Colonic mucosa (tissue), 4 donors: ENCODE results near the gene VAV1. TPM values are rescaled to one million over a fixed set of nuclear protein-coding genes. Genes with fewer than 3 reads are reported as not detected.

Experiments
- DNase-seq: peaks from one replicate; pipeline ENCODE4 v3.0.0-alpha.2; 2020
- H3K27ac ChIP-seq: fragments of 200-600 bp; one replicate; pipeline ENCODE4 v1.8.0; 2021
- H3K27me3 ChIP-seq: fragments of 200-600 bp; one replicate; pipeline ENCODE4 v1.8.0; 2021
- H3K36me3 ChIP-seq: fragments of 200-600 bp; one replicate; pipeline ENCODE4 v1.8.0; 2021
- H3K4me1 ChIP-seq: fragments of 200-600 bp; one replicate; pipeline ENCODE4 v1.8.0; 2021; ENCODE audit warnings: mild to moderate bottlenecking
- H3K4me3 ChIP-seq: fragments of 200-600 bp; one replicate; pipeline ENCODE4 v1.8.0; 2021
- H3K9ac ChIP-seq, 2 donors: one replicate each; pipeline ENCODE4 v1.7.0; 2013; ENCODE audit warnings: control low read depth in 2 of 2, low read depth in 2 of 2, low read length in 2 of 2
- H3K9me3 ChIP-seq: fragments of 200-600 bp; one replicate; pipeline ENCODE4 v1.8.0; 2021
- intact Hi-C: fragments of 100-400 bp; cut with DNase I; formaldehyde crosslinking; loops from one replicate; pipeline ENCODE4 v1.14.1; 2022
- total RNA-seq, 2 donors: library from RNA; stranded (reverse); fragmentation: NEBNext Ultra II Directional in 1 of 2; extraction: Animal tissue kit (Norgen Biotek cat#: 25700) in 1 of 2; gene quantifications; one replicate each; pipeline ENCODE4 v1.2.1, GENCODE V29; 2021
- TF ChIP-seq, protein P1 (sequence below): fragments of 200-600 bp; IDR thresholded peaks from one replicate; pipeline ENCODE4 v1.8.0; 2022; ENCODE audit warnings: antibody characterized with exemption, mild to moderate bottlenecking
- donor health status: healthy.
- donor health status: DM: no; HTN: no; CAD: no.
- donor health status: DM: no; HTN: no; CAD: no.

The VAV1 gene
- total RNA-seq, 2 donors from 2014 or later = 5.7 to 6.0 TPM

DNA sequence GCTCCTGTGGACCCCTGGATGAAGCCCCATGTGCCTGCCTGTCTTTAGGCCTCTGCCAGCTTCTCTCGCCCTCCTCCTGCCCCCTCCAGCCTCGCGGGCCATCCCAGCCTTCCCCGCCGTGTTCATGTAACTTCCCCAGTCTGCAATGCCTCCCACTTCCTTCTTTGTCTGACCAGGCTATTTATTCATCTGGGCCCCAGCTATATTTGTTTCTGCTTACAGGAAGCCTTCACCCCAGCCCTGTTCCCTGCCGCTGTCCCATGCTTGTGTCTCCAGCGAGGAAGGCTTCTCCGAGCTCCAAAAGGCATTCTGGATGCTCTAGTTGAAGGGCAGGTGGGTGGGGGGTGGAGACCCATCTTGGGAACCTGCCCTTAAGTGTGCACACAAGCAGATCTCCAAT is 44.2 kb upstream of the VAV1 start:
- Histone ChIP-seq H3K27ac (no peak overlapping the region), H3K36me3 (no peaks in the 10 kb centered on the region), H3K9me3 (no peaks in the 10 kb centered on the region), H3K4me1 (no peaks in the 10 kb centered on the region), H3K4me3 (no peak overlapping the region), H3K27me3 (no peaks in the 10 kb centered on the region), H3K9ac (no peak overlapping the region)
- intact Hi-C loops = no loop called here
- no peak for DNase-seq
- TF ChIP-seq, protein P1, sequence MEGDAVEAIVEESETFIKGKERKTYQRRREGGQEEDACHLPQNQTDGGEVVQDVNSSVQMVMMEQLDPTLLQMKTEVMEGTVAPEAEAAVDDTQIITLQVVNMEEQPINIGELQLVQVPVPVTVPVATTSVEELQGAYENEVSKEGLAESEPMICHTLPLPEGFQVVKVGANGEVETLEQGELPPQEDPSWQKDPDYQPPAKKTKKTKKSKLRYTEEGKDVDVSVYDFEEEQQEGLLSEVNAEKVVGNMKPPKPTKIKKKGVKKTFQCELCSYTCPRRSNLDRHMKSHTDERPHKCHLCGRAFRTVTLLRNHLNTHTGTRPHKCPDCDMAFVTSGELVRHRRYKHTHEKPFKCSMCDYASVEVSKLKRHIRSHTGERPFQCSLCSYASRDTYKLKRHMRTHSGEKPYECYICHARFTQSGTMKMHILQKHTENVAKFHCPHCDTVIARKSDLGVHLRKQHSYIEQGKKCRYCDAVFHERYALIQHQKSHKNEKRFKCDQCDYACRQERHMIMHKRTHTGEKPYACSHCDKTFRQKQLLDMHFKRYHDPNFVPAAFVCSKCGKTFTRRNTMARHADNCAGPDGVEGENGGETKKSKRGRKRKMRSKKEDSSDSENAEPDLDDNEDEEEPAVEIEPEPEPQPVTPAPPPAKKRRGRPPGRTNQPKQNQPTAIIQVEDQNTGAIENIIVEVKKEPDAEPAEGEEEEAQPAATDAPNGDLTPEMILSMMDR = no peak

DNA sequence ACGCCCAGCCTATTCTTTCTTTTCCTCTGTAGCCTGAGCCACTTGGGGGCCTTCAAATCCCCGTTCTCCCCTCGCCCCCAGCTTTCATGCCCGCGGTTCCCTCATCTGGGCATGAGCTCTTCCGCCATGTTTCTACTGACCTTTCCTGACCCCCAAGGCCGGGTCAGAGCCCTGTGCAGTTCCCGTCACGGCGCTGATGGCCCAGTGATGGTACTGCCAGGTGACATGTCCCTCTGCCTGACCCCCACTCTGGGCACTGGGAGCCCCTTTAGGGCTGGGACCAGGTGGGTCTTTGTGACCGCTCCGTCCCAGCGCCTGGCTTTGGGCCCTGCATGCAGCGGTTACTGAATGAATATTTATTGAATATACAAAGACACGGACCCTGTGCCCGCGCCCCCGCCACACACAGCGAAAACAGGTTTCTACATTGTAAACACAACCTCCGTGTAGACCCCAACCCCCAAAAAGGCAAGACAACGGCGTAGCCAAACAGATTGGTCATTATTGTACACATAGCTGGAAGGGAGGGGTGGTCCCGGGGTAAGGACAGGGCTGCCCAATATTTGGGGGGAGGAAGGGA is 42.8 kb upstream of the VAV1 start:
- peak overlapping the region; percentile 40 for H3K27ac ChIP-seq
- H3K9ac ChIP-seq = peak overlapping the region in 1 of 2 donors; percentile 59
- no peak for DNase-seq
- TF ChIP-seq, protein P1 = no peak
- H3K9me3 ChIP-seq = no peaks in the 10 kb centered on the region
- no peaks in the 10 kb centered on the region for H3K36me3 ChIP-seq
- H3K4me1 ChIP-seq = no peaks in the 10 kb centered on the region
- no peaks in the 10 kb centered on the region for H3K27me3 ChIP-seq
- H3K4me3 ChIP-seq = peak overlapping the region; percentile 20
- intact Hi-C loops = loop anchor here (5.0 kb wide), 1 partner anchor 133 kb away; no protein-coding TSS in a partner anchor

DNA sequence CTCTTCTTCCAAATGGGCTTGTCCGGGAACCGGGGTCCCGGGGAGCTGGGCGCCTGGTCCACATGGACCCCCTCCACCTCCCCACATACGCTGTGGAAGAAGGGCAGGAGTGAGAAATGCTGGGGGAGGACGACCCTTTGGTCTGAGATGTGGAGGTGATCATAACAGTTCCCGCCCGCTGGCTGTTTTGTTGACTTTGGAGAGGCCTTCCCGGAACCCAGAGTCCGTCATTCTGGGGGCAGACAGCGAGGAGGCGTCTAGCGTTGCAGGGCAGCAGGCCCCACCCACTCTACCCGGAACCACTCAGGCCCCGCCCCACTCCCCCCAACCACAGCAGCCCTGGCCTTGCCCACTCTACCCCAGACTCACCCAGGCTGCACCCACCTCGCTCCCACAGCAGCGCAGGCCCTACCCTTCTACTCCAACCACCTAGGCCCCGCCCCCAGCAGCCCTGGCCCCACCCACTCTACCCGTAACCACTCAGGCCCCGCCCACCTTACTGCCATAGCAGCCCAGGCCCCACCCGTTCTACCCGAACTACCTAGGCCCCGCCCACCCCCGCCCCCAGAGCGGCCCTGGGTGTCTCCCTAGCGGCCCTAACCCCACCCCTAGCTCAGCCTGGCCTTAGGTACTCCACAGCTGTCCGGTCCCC is 42.2 kb upstream of the VAV1 start:
- Histone ChIP-seq H3K9me3 (no peaks in the 10 kb centered on the region), H3K4me3 (peak overlapping the region; percentile 20), H3K36me3 (no peaks in the 10 kb centered on the region), H3K9ac (peak overlapping the region in 1 of 2 donors; percentile 59), H3K27ac (peak overlapping the region; percentile 40), H3K27me3 (no peaks in the 10 kb centered on the region), H3K4me1 (no peaks in the 10 kb centered on the region)
- intact Hi-C loops = loop anchor here (5.0 kb wide), 1 partner anchor 132 kb away; no protein-coding TSS in a partner anchor
- TF ChIP-seq, protein P1 = no peak
- DNase-seq = peak; percentile 97

DNA sequence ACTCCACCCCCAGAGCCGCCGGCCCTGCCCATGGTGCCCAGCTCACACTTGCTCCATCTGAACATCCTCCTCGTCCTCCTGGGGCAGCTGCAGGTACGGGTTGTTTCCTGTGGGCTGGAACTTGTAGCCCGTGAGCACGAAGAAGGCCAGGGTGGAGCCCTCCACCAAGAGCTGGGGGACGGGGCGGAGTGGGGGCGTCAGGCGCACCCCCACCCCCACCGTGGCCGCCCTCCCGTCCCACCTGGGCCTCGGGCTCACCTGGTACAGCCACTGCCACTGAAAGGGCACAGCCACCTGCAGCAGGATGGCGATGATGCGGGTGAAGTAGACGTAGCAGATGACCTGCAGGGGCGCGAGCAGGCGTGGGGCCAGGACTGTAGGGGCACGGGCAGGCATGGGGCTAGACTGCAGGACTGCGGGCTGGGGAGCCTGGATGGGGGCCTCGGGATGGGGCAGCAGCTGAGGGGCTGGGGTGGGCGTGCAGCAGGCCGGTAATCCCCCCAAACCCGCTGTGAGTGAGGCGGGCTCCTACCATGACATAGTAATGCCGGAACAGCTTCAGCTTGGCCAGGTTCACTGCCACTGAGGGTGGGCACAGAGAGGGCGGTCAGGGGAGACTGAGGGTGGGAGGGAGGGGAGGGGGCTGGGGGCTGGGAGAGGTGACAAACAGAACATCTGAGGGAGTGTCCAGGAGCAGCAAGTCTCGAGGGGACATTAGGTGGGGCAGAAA is 41.4 kb upstream of the VAV1 start:
- no peak for DNase-seq
- Histone ChIP-seq H3K9ac (peak overlapping the region in 1 of 2 donors; percentile 19), H3K27ac (no peak overlapping the region), H3K36me3 (no peaks in the 10 kb centered on the region), H3K4me3 (no peak overlapping the region), H3K4me1 (no peaks in the 10 kb centered on the region), H3K27me3 (no peaks in the 10 kb centered on the region), H3K9me3 (no peaks in the 10 kb centered on the region)
- TF ChIP-seq, protein P1 = no peak
- intact Hi-C loops = loop anchor here (5.0 kb wide), 1 partner anchor 131 kb away; no protein-coding TSS in a partner anchor

GRCh38 chr19:6731822-6732221 is 40.7 kb upstream of the VAV1 start:
- no peaks in the 10 kb centered on the region for H3K4me1 ChIP-seq
- H3K27me3 ChIP-seq = no peaks in the 10 kb centered on the region
- H3K9ac ChIP-seq = no peak overlapping the region
- intact Hi-C loops = loop anchor here (5.0 kb wide), 1 partner anchor 130 kb away; no protein-coding TSS in a partner anchor
- no peaks in the 10 kb centered on the region for H3K36me3 ChIP-seq
- H3K27ac ChIP-seq = no peak overlapping the region
- no peak overlapping the region for H3K4me3 ChIP-seq
- TF ChIP-seq, protein P1 = no peak
- no peak for DNase-seq
- H3K9me3 ChIP-seq = no peaks in the 10 kb centered on the region
